HG02852 (cell line): ENCODE measurements around the gene PAX7.

Experiments
- ATAC-seq: cut with Tn5 transposase; IDR thresholded peaks from one replicate; pipeline ENCODE4 v1.9.1; 2021; ENCODE audit warnings: mild to moderate bottlenecking, moderate library complexity; ENCODE audit not compliant: unreplicated experiment

Gene PAX7

GRCh38 chr1:18618546-18619466, 11.8 kb upstream of the PAX7 start:
- ATAC-seq, result no peak

GRCh38 chr1:18619467-18619835, 11.2 kb upstream of the PAX7 start:
- ATAC-seq, result no peak

- no peak for ATAC-seq
These were observed 2.1 kb upstream of the PAX7 start for GRCh38 chr1:18628511-18628910.

GRCh38 chr1:18629659-18630510, 761 bp upstream of the PAX7 start:
- no peak for ATAC-seq

DNA sequence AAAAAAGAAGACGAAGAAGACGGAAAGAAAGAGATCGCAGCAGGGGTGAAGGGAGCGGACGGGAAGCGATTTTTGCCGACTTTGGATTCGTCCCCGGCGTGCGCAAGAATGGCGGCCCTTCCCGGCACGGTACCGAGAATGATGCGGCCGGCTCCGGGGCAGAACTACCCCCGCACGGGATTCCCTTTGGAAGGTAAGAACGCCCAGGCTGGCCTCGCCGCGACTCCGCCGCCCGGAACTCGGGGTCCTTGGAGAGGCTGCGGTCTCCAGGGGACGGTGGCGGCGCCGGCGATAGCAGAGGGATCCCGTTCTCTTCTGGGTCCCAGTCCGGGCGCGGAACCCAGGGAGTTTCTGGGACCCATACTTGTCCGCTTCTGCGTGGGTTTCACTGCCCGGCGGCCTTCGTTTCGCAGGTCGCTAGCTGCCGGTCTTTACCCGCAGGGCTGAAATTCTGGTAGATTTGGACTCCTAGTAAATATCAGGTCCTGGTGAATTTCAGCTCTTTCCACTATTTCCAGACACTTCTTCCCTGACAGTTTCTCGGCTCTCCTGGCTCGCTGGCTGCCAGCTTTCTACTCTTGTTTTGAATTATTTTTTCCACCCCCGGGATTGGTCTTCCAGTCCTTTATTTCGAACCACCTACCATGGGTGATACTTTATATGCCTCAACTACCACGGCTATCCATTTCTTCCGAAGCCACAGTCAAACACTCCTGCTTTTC, 1.0 kb downstream of the PAX7 start:
- no peak for ATAC-seq

DNA sequence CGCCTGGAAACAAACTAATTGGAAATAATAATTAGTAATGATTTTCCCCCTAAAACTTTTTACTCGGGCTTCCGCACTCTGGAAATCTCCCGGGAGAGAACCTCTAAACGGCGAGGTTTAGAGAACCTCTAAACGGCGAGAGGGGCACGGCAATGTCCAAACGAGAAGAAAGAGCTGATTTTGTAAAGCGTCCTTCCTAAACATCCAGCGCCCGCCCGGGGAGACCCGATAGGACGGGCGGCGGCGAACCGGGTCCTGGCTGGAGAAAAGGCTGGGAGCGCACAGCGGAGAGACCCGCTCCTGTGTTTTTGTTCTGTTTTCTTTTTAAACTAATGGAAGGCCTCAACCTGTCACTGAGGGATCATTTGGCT, 1.6 kb downstream of the PAX7 start:
- no peak for ATAC-seq

DNA sequence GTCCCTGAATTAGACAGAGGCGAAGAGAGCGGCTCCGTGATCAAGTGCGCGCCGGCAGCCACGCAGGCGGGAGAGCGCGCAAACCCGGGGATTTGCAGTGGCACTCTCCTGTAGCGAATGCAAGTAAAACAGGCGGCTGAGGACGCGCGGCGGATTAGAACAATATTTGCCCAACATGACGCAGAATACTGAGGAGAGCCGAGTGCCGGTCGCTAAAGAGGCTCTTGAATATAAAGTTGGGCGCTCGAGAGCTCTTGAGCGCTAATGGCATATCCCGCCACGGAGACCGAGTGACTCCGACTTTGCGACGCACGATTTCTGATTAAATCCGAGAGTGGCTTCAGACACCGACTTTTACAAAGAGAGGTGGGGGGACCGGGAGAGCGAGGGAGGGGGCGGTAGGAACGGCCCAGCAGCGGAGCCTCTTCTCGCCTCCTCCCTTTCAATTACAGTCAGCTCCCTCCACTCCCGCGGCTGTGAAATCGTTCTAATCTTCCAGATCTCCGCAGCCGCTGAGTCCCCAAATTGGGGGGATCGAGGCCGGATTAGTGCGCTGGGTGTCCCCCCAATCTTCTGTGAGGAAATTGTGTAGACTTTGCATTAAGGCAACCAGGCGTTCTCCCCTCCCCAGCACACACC, 2.3 kb downstream of the PAX7 start:
- ATAC-seq, result no peak

DNA sequence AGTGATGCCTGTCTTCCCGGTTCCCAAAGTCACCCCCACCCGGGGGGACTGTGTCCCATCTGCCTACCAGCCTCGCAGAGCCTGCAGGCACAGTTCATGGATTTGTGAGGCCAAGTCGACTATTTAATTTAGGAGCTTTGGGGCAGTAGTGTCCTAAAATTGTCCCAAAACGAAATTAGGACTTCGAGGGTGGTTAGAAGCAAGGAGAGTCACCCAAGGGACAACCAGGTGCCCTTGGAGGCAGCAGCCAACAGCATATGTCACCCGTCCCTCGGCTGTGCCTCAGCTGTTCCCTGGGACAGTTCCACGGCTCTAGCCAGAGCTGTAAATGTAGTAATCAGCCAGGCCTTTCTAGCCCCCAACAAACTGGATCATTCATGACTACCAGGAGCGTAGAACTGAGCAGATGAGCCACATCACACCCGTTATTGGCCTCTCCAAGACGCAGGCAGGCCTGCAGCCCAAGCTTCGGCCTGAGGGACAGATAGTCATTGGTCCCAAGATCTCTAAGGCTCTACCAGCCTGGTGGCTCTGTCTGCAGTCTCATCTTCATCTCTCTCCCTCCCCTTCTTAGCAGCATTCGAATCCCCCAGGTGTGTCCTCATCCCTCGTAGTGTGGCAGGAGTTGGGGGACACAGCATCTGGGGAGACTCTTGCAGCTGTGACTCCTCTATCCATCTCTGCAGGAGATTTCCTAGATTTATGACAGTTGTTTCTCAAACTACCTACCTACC, 2.9 kb downstream of the PAX7 start:
- no peak for ATAC-seq

- no peak for ATAC-seq
These were observed 3.6 kb downstream of the PAX7 start for GRCh38 chr1:18634276-18634675.

DNA sequence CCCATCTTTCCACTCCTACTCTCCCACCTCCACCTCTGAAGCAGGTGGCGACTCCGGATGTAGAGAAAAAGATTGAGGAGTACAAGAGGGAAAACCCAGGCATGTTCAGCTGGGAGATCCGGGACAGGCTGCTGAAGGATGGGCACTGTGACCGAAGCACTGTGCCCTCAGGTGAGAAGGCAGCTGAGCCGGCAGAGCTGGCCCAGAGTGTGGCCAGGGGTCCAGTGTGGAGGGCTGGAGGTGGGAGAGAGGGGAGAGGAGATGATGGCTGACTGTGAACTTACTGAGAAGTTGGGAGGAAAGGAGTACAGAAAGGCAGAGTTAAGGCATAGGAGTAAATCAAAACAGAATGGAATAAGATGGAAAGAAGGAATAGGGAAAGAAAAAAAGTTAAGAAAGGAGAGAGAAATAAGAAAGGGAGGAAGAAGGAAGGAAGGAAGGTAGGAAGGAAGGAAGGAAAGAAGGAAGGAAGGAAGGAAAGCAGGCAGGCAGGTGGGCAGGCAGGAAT, 4.5 kb downstream of the PAX7 start:
- ATAC-seq, result no peak

DNA sequence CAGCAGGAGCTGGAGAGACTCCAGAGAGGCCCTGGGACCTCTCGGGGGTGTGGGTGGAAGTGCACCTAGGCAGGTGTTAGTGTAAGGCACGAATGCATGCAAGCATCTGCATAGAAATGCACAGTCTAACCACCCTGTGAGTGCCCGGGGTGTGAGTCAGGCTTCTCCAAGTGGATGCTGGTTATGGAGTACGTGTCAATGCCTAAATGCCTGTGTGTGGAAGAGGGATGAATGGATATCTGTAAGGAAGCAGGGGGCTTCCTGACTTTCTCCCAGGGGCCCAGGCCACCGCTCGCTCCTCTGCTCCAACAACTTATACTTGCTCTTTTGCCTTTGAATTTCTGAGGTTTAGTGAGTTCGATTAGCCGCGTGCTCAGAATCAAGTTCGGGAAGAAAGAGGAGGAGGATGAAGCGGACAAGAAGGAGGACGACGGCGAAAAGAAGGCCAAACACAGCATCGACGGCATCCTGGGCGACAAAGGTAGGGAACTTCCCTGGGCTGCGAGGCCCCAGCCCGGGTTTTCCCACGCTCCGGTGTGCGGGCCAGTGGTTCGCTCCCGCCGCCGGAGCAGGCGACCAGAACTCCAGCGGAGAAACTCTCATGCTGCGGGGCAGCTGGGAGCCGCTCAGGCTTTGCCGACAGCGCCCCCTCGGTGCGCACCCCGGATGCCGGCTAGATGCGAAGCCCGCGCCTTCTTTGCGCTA, 5.4 kb downstream of the PAX7 start:
- no peak for ATAC-seq

DNA sequence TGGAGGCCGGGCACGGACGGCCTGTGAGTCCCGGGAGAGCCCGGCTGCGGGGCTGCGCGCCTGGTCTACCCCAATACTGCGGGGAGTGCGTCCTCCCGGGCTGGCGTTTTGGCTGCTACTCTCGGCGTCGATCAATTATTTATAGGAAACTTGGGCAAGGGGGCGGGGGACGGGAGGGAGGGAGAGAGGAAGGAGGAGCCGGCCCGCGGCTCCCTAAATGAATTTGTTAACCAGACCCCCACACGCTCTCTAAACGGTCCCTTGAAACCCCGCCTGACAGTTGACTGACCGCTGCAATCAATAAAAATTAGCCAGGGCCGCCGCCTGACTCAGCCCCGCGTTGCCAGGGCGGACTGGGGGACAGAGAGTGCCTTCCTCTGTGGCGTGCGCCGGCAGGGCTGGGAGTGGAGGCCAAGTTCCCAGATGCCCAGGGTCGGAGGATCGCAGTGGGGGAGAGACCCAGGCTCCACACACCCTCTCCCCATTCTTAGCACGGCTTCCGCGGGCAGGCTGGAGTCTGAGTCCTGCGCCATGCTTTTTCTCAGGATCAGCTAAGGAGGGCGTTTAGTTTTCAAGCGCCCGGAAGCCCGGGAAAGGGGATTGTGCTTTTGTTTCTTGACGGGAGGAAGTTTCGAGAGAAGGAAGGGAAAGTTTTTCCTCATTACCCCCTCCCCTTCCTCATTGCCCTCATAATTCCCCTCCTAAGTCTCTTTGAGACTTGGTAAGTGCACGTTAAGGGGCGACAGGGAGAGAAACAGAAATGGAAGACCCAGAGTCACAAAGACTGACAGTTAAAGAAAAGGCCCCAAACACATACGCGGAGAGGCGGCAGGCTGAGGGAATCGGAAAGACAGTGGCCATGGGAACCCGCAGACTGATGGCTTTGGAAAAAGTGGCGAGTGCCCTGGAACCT, 6.2 kb downstream of the PAX7 start:
- ATAC-seq, result no peak

- no peak for ATAC-seq
These were observed 6.9 kb downstream of the PAX7 start for GRCh38 chr1:18637511-18637960.

- no peak for ATAC-seq
These were observed 7.6 kb downstream of the PAX7 start for GRCh38 chr1:18637962-18638834.

GRCh38 chr1:18638835-18639364, 8.3 kb downstream of the PAX7 start:
- no peak for ATAC-seq

GRCh38 chr1:18639368-18640055, 8.9 kb downstream of the PAX7 start:
- no peak for ATAC-seq
